ENCODE measurements around the gene ZXDC. TPM values are rescaled to one million over a fixed set of nuclear protein-coding genes. Genes with fewer than 3 reads are reported as not detected.

Gene ZXDC
- total and polyA plus RNA-seq, 8 donors = 30.1 to 40.8 (median 35.5) TPM

- peak in 2 of 4 donors; percentile 10 to 41 for DNase-seq
- intact Hi-C loops (cut with DNase I) = no loop called here
Measured at GRCh38 chr3:126516152-126516935, 40.7 kb upstream of the ZXDC start.

GRCh38 chr3:126515066-126515706 lies 39.5 kb upstream of the ZXDC start:
- no peak overlapping the region for H3K4me3 ChIP-seq
- TF ChIP-seq CTCF (IDR thresholded peaks at IDR 0.05) = no peak
- H3K9me3 ChIP-seq = no peaks in the 10 kb centered on the region
- no peaks in the 10 kb centered on the region for H3K4me1 ChIP-seq
- H3K27me3 ChIP-seq = peaks cover 0 to 15% of the 10 kb centered on the region in 2 donors
- DNase-seq (peak in 2 of 4 donors; percentile 27 to 58), ATAC-seq (no peak)
- H3K27ac ChIP-seq = no peak overlapping the region
- intact Hi-C loops (cut with DNase I) = no loop called here
- H3K36me3 ChIP-seq = no peaks in the 10 kb centered on the region

More at GRCh38 chr3:126516152-126516935, 40.7 kb upstream of the ZXDC start:
- no peak for ATAC-seq
- H3K27me3 ChIP-seq = peaks cover 0 to 15% of the 10 kb centered on the region in 2 donors
- no peaks in the 10 kb centered on the region for H3K4me1 ChIP-seq
- TF ChIP-seq CTCF (IDR thresholded peaks at IDR 0.05) = no peak
- no peak overlapping the region for H3K27ac ChIP-seq
- no peaks in the 10 kb centered on the region for H3K36me3 ChIP-seq
- no peaks in the 10 kb centered on the region for H3K9me3 ChIP-seq
- H3K4me3 ChIP-seq = no peak overlapping the region

- H3K27me3 ChIP-seq = peaks cover 0 to 15% of the 10 kb centered on the region in 2 donors
- ATAC-seq (no peak), DNase-seq (peak in 1 of 4 donors; percentile 47)
- H3K4me1 ChIP-seq = no peaks in the 10 kb centered on the region
- H3K4me3 ChIP-seq = no peak overlapping the region
- H3K27ac ChIP-seq = no peak overlapping the region
- H3K9me3 ChIP-seq = no peaks in the 10 kb centered on the region
- H3K36me3 ChIP-seq = no peaks in the 10 kb centered on the region
- intact Hi-C loops (cut with DNase I) = no loop called here
- TF ChIP-seq CTCF (IDR thresholded peaks at IDR 0.05) = no peak
Measured at GRCh38 chr3:126514161-126514560, 38.5 kb upstream of the ZXDC start.

- TF ChIP-seq CTCF (IDR thresholded peaks at IDR 0.05) = no peak
- DNase-seq (peak in 2 of 4 donors; percentile 12 to 72), ATAC-seq (no peak)
- Histone ChIP-seq H3K27me3 (peaks cover 0 to 10% of the 10 kb centered on the region in 2 donors), H3K4me1 (no peaks in the 10 kb centered on the region), H3K4me3 (no peak overlapping the region), H3K9me3 (no peaks in the 10 kb centered on the region), H3K36me3 (no peaks in the 10 kb centered on the region), H3K27ac (no peak overlapping the region)
- intact Hi-C loops (cut with DNase I) = no loop called here
Measured at GRCh38 chr3:126512916-126513650, 37.4 kb upstream of the ZXDC start.

- TF ChIP-seq CTCF (IDR thresholded peaks at IDR 0.05) = no peak
- no peak for ATAC-seq
- DNase-seq = peak in 2 of 4 donors; percentile 8 to 24
Measured at GRCh38 chr3:126512026-126512425, 36.3 kb upstream of the ZXDC start.

More at GRCh38 chr3:126512026-126512425, 36.3 kb upstream of the ZXDC start:
- H3K27me3 ChIP-seq = no peaks in the 10 kb centered on the region
- H3K27ac ChIP-seq = no peak overlapping the region
- H3K9me3 ChIP-seq = no peaks in the 10 kb centered on the region
- no peak overlapping the region for H3K4me3 ChIP-seq
- H3K36me3 ChIP-seq = no peaks in the 10 kb centered on the region
- intact Hi-C loops (cut with DNase I) = no loop called here
- no peaks in the 10 kb centered on the region for H3K4me1 ChIP-seq
